T1000 (cell line): Measurements from ENCODE around the gene LRTM2.
"Not testable (repeated sequence)": the region's sequence is repeated elsewhere in the genome, so short reads cannot be mapped to it uniquely, and the experiment has no call there.

Source experiments
- DNase-seq: peaks from one replicate; lab custom pipeline; 2025; ENCODE audit warnings: mixed read lengths; lab: John Stamatoyannopoulos, UW

The LRTM2 gene

GRCh38 chr12:1811281-1811947, 9.0 kb upstream of the LRTM2 start:
- peak; percentile 33 for DNase-seq

- no peak for DNase-seq
Measured at GRCh38 chr12:1811948-1812291, 8.4 kb upstream of the LRTM2 start.

GRCh38 chr12:1812650-1813302, 7.6 kb upstream of the LRTM2 start:
- no peak for DNase-seq

GRCh38 chr12:1814266-1814665, 6.1 kb upstream of the LRTM2 start:
- no peak for DNase-seq

- DNase-seq, result no peak
Measured at GRCh38 chr12:1815108-1815507, 5.3 kb upstream of the LRTM2 start.

- DNase-seq, result no peak
Measured at GRCh38 chr12:1815814-1816729, 4.3 kb upstream of the LRTM2 start.

- no peak for DNase-seq
Measured at GRCh38 chr12:1816730-1817348, 3.5 kb upstream of the LRTM2 start.

- DNase-seq, result not testable (repeated sequence)
Measured at GRCh38 chr12:1817928-1818327, 2.4 kb upstream of the LRTM2 start.

GRCh38 chr12:1819050-1819449, 1.3 kb upstream of the LRTM2 start:
- no peak for DNase-seq

- no peak for DNase-seq
Measured at GRCh38 chr12:1819571-1819970, 794 bp upstream of the LRTM2 start.

GRCh38 chr12:1820896-1821291, 529 bp downstream of the LRTM2 start:
- DNase-seq, result no peak

GRCh38 chr12:1821805-1822204, 1.4 kb downstream of the LRTM2 start:
- DNase-seq, result no peak

- DNase-seq, result no peak
Measured at GRCh38 chr12:1822699-1823098, 2.3 kb downstream of the LRTM2 start.

GRCh38 chr12:1823237-1823636, 2.9 kb downstream of the LRTM2 start:
- DNase-seq, result no peak

GRCh38 chr12:1825382-1826102, 5.2 kb downstream of the LRTM2 start:
- no peak for DNase-seq

GRCh38 chr12:1826401-1826800, 6.0 kb downstream of the LRTM2 start:
- DNase-seq, result no peak

GRCh38 chr12:1826867-1827705, 6.7 kb downstream of the LRTM2 start:
- no peak for DNase-seq

GRCh38 chr12:1827826-1828805, 7.8 kb downstream of the LRTM2 start:
- no peak for DNase-seq

GRCh38 chr12:1828856-1829255, 8.5 kb downstream of the LRTM2 start:
- no peak for DNase-seq
